ENCODE measurements around the gene SIPA1L2. TPM values are rescaled to one million over a fixed set of nuclear protein-coding genes. Genes with fewer than 3 reads are reported as not detected.

Gene SIPA1L2
- total and polyA plus RNA-seq, 2 donors (not counting 1 experiment from before 2014, with no cell fraction given) = 0.39 to 2.0 TPM

- Histone ChIP-seq H3K36me3 (ENCODE audit: control insufficient read depth, insufficient read depth, low read length) (no peaks in the 10 kb centered on the region), H2AFZ (ENCODE audit: low read length) (no peak overlapping the region), H3K27me3 (ENCODE audit: control insufficient read depth, insufficient read depth, low read length) (no peaks in the 10 kb centered on the region), H3K4me1 (ENCODE audit: control insufficient read depth, extremely low read depth, insufficient read depth, low read length) (no peaks in the 10 kb centered on the region), H3K79me2 (ENCODE audit: control insufficient read depth, insufficient read depth, low read length) (no peaks in the 10 kb centered on the region), H3K4me2 (ENCODE audit: extremely low read depth, insufficient read depth, low read length) (no peak overlapping the region), H3K27ac (ENCODE audit: insufficient read depth, low read length) (no peak overlapping the region), H3K9ac (ENCODE audit: insufficient read depth, low read length) (no peak overlapping the region), H3K9me3 (ENCODE audit: control insufficient read depth, insufficient read depth, low read depth, low read length) (no peaks in the 10 kb centered on the region), H4K20me1 (ENCODE audit: control insufficient read depth, extremely low read depth, insufficient read depth, low read length) (no peaks in the 10 kb centered on the region), H3K4me3 (replicated peaks in 1 of 4; ENCODE audit: control extremely low read depth in 1 of 4, insufficient read depth in 1 of 4, low read depth in 3 of 4, low read length in 4 of 4) (no peak overlapping the region)
- no peak for TF ChIP-seq EZH2 (IDR thresholded peaks at IDR 0.05; ENCODE audit: low read length, missing control alignments)
- TF ChIP-seq CTCF (conservative IDR thresholded peaks at IDR 0.05 in 1 of 2, IDR thresholded peaks at IDR 0.05 in 1 of 2; ENCODE audit: low read depth in 1 of 2, low read length in 2 of 2) = no peak
- no peak for DNase-seq (ENCODE audit: low read depth in 2 of 2)
These were observed 46.4 kb upstream of the SIPA1L2 start for GRCh38 chr1:232676307-232676706.

GRCh38 chr1:232675898-232676297, 46.0 kb upstream of the SIPA1L2 start:
- H2AFZ ChIP-seq (ENCODE audit: low read length) = no peak overlapping the region
- H3K4me2 ChIP-seq (ENCODE audit: extremely low read depth, insufficient read depth, low read length) = no peak overlapping the region
- no peak overlapping the region for H3K27ac ChIP-seq (ENCODE audit: insufficient read depth, low read length)
- DNase-seq (ENCODE audit: low read depth in 2 of 2) = no peak
- no peaks in the 10 kb centered on the region for H3K4me1 ChIP-seq (ENCODE audit: control insufficient read depth, extremely low read depth, insufficient read depth, low read length)
- no peaks in the 10 kb centered on the region for H3K9me3 ChIP-seq (ENCODE audit: control insufficient read depth, insufficient read depth, low read depth, low read length)
- TF ChIP-seq EZH2 (IDR thresholded peaks at IDR 0.05; ENCODE audit: low read length, missing control alignments) = no peak
- no peak for TF ChIP-seq CTCF (conservative IDR thresholded peaks at IDR 0.05 in 1 of 2, IDR thresholded peaks at IDR 0.05 in 1 of 2; ENCODE audit: low read depth in 1 of 2, low read length in 2 of 2)
- H3K4me3 ChIP-seq (replicated peaks in 1 of 4; ENCODE audit: control extremely low read depth in 1 of 4, insufficient read depth in 1 of 4, low read depth in 3 of 4, low read length in 4 of 4) = no peak overlapping the region
- H3K79me2 ChIP-seq (ENCODE audit: control insufficient read depth, insufficient read depth, low read length) = no peaks in the 10 kb centered on the region
- no peaks in the 10 kb centered on the region for H3K36me3 ChIP-seq (ENCODE audit: control insufficient read depth, insufficient read depth, low read length)
- no peak overlapping the region for H3K9ac ChIP-seq (ENCODE audit: insufficient read depth, low read length)
- no peaks in the 10 kb centered on the region for H4K20me1 ChIP-seq (ENCODE audit: control insufficient read depth, extremely low read depth, insufficient read depth, low read length)
- no peaks in the 10 kb centered on the region for H3K27me3 ChIP-seq (ENCODE audit: control insufficient read depth, insufficient read depth, low read length)

- Histone ChIP-seq H3K36me3 (ENCODE audit: control insufficient read depth, insufficient read depth, low read length) (no peaks in the 10 kb centered on the region), H3K4me1 (ENCODE audit: control insufficient read depth, extremely low read depth, insufficient read depth, low read length) (no peaks in the 10 kb centered on the region), H3K4me2 (ENCODE audit: extremely low read depth, insufficient read depth, low read length) (no peak overlapping the region), H2AFZ (ENCODE audit: low read length) (no peak overlapping the region), H3K27ac (ENCODE audit: insufficient read depth, low read length) (no peak overlapping the region), H3K27me3 (ENCODE audit: control insufficient read depth, insufficient read depth, low read length) (no peaks in the 10 kb centered on the region), H3K9me3 (ENCODE audit: control insufficient read depth, insufficient read depth, low read depth, low read length) (no peaks in the 10 kb centered on the region), H3K79me2 (ENCODE audit: control insufficient read depth, insufficient read depth, low read length) (no peaks in the 10 kb centered on the region), H4K20me1 (ENCODE audit: control insufficient read depth, extremely low read depth, insufficient read depth, low read length) (no peaks in the 10 kb centered on the region), H3K4me3 (replicated peaks in 1 of 4; ENCODE audit: control extremely low read depth in 1 of 4, insufficient read depth in 1 of 4, low read depth in 3 of 4, low read length in 4 of 4) (no peak overlapping the region), H3K9ac (ENCODE audit: insufficient read depth, low read length) (no peak overlapping the region)
- DNase-seq (ENCODE audit: low read depth in 2 of 2) = peak; percentile 14 to 51
- TF ChIP-seq EZH2 (IDR thresholded peaks at IDR 0.05; ENCODE audit: low read length, missing control alignments) = no peak
- no peak for TF ChIP-seq CTCF (conservative IDR thresholded peaks at IDR 0.05 in 1 of 2, IDR thresholded peaks at IDR 0.05 in 1 of 2; ENCODE audit: low read depth in 1 of 2, low read length in 2 of 2)
These were observed 45.3 kb upstream of the SIPA1L2 start for GRCh38 chr1:232675260-232675659.
